GM12872 (cell line): ENCODE results near the gene B4GALT3.

ENCODE experiments used
- CTCF ChIP-seq: IDR thresholded peaks from 3 replicates; pipeline ENCODE4 v1.5.1; 2011; ENCODE audit warnings: low read depth, mild to moderate bottlenecking, low read length, moderate library complexity; ENCODE audit not compliant: insufficient read depth

B4GALT3 gene

GRCh38 chr1:161127649-161128048, 49.7 kb downstream of the B4GALT3 start:
- no peak for TF ChIP-seq CTCF

DNA sequence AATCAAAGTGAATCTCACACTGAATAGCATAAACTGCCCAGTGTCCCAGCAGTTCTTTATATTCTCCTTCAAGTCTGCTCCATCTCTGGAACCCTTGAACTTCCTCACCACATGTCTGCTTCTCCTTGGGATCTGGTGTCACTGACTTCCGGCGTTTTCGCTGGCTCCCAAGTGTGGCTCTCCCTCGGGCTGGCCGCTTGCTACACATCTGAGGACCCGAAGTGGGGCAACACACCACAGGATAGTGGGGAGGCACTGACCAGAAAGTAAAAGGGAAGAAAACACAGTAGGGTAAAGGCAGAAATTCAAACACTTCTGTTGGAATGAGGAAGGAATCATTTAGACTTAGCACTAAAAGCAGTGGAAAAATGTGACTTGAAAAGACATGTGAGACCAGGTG, 54.3 kb downstream of the B4GALT3 start:
- TF ChIP-seq CTCF = no peak

DNA sequence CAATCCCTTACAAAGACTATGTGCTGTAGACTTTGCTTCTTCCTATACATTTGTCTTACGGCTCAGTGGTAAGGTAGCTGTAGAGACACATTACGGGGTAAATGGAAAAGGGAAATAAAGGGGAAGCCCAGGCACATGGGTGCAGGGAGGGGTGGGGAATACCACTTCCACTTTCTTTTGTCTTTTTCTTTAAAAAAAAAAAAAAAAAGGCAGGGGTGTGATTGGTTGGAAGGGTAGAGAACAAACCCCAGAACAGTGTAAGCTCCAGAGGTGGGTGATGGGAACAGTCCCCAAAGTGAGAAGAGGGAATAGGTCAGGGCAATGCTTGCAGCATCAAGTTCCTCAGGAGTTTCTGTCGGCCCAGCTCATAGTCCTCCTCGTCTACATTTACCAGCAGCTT, 55.5 kb downstream of the B4GALT3 start:
- no peak for TF ChIP-seq CTCF
